Stimulated activated CD8-positive, alpha-beta memory T cell treated with anti-CD3 and anti-CD28 coated beads, Interleukin-12 subunit alpha, Interleukin-12 subunit beta, amount 100 ng/mL, for 1 hour (primary cell): ENCODE measurements around the gene ZNF716.
"Not testable (repeated sequence)": the region's sequence is repeated elsewhere in the genome, so short reads cannot be mapped to it uniquely, and the experiment has no call there.

ENCODE experiments used
- DNase-seq: peaks from one replicate; pipeline ENCODE4 v3.0.0-alpha.2; 2020; ENCODE audit warnings: low read depth

The ZNF716 gene

DNA sequence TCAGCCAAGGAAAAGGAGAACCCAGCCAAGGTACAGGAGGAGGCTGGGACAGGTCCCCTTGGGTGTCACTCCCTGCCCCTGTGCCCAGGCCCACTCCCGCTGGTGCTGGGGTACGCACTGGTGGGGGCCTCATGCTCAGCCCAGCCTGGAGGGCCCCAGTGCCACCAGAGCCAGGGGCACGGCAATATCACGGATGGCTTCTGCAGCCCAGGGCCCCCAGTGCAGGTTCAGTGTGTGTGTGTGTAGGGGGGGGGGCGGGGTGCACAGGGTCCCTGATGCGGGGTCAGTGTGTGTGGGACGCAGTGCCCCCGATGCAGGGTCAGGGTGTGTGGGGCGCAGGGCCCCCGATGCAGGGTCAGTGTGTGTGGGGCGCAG, 23.4 kb upstream of the ZNF716 start:
- DNase-seq, result no peak

- DNase-seq, result no peak
Measured at GRCh38 chr7:57427146-57427545, 22.8 kb upstream of the ZNF716 start.

DNA sequence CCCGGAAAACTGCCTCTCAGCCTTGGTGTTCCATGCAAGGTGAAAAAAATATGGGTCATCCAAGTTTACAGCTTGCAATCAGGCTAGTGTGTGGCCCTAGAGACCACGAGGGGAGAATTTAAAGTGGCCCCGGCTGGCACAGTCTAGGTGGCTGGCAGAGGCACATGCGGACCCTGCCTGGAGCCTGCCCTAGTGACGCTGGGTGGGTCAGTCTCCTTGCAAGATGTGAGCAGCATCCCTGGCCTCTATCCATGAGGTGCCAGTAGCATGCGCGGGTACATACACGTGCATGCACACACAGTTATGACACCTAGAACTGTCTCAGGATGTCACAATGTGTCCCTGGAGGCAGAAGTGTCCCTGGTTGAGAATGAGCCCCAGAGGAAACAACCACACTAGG, 22.4 kb upstream of the ZNF716 start:
- DNase-seq, result no peak

DNA sequence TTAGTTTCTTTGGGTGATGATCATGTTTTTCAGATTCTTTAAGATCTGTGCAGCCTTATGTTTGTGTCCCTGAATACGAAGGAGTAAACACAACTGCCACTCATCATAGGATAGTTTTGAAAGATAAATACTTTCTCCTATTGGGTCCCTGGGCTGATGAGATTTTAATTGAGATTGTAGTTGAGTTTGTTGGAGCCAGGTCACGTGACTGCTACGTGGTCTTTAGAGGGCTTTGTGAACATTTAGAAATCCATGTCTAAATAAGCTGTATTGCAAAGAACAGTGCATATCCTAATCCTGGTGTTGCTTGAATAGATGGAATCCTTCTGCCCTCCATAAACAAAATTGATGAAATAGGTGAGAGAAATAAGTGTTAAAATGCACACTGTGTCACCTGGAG, 17.4 kb upstream of the ZNF716 start:
- no peak for DNase-seq

DNA sequence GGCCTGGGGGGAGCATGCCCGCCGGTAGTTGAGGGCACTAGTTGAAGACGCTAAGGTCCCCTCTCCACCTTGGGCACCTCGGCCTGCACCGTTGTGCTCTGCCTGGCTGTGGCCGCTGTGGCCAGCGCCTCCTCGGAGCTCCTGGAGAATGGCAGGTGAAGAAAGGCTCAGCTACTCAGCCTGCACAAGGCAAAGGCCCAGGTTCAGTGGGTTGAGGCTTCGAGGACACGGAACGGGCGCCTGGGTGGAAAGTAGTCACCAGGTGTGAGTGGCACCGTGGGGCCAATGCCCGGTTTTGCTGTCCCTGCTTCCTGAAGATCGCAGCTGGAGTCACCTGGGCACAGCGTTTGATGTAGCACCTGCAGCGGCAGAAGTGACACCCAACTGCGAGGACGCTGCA, 12.4 kb upstream of the ZNF716 start:
- DNase-seq, result no peak

DNA sequence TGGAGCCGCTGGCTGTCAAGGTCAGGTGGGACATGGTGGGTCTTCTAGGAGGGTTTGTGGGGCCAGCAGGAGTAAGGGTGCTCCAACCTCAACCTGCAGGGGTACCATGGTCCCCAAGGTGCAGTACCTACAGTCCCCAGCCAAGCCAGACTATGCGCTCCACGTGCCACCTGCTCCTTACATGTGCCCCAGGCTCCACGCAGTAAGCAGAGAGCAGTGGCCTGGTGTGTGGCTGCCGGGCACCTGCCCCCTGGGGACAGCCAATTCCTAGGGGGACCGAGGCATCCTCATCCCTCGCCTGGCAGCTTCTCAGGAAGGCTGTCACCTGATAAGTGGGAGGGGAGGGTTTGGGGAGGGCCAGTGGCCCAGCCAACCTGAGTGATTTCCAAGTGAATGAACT, 11.7 kb upstream of the ZNF716 start:
- DNase-seq, result no peak

DNA sequence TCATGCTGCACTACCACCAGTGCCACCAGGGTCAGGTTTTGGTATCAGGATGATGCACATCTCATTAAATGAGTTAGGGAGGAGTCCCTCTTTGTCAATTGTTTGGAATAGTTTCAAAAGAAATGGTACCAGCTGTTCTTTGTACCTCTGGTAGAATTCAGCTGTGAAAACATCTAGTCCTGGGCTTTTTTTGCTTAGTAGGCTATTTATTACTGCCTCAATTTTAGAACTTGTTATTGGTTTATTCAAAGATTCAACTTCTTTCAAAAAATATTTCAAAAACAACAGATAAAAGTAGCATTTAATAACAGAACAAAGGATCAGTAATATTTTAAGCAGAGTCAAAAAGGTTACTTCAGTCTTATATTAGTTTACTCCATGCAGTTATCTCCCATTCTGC, 6.4 kb upstream of the ZNF716 start:
- DNase-seq, result no peak

GRCh38 chr7:57469186-57469828, 19.3 kb downstream of the ZNF716 start:
- not testable (repeated sequence) for DNase-seq

GRCh38 chr7:57480304-57480703, 30.3 kb downstream of the ZNF716 start:
- DNase-seq, result not testable (repeated sequence)

GRCh38 chr7:57485022-57485421, 35.0 kb downstream of the ZNF716 start:
- DNase-seq, result not testable (repeated sequence)

DNA sequence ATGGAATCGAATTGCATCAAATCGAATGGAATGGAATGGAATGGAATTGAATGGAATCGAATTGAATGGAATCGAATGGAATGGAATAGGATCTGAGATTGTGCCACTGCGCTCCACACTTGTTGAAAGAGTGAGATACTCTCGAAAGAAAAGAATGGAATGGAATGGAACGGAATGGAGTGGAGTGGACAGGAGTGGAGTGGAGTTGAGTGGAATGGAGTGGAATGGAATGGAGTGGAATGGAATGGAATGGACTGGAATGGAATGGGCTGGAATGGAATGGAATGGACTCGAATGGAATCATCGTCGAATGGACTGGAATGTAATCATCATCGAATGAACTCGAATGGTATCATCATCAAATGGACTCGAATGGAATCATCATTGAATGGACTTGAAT, 38.0 kb downstream of the ZNF716 start:
- no peak for DNase-seq

DNA sequence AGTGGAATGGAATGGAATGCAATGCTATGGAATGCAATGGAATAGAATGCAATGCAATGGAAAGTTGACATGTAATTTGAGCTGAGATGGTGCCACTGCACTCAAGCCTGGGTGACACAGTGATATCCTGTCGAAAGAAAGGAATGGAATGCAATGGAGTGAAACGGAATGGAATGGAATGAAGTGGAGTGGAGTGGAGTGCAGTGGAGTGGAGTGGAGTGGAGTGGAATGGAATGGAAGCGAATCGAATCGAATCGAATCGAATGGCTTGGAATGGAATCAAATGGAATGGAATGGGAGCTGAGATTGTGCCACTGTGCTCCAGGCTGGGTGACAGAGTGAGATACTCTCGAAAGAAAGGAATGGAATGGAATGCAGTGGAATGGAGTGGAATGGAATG, 45.1 kb downstream of the ZNF716 start:
- not testable (repeated sequence) for DNase-seq

GRCh38 chr7:57496395-57496794, 46.4 kb downstream of the ZNF716 start:
- DNase-seq, result no peak

DNA sequence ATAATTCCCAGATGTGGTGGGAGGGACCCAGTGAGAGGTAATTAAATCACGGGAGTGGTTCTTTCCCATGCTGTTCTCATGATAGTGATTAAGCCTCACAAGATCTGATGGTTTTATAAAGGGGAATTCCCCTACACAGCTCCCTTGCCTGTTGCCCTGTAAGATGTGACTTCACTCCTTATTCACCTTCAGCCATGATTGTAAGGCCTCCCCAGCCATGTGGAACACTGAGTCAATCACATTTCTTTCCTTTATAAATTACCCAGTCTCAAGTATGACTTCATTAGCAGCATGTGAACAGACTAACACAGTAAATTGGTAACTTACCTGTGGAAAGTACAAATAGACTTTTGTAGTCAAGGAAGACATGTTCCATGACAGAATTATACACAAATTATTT, 55.2 kb downstream of the ZNF716 start:
- DNase-seq, result no peak
